PC-3 (cell line): Measurements from ENCODE around the gene SH3BP5. TPM values are rescaled to one million over a fixed set of nuclear protein-coding genes. Genes with fewer than 3 reads are reported as not detected.

Experiments used
- ATAC-seq: fragments of 200-7000 bp; cut with Tn5 transposase; 2 replicates; pipeline ENCODE4 v1.9.1; 2020; ENCODE audit warnings: mild to moderate bottlenecking, moderate library complexity
- BruUV-seq: library from RNA; stranded (reverse); fragments of 400-500 nt; replicated peaks from 2 replicates; lab custom pipeline; 2021; lab: Mats Ljungman, UMichigan
- CTCF ChIA-PET: fragments of 300-600 bp; sonication (Branson Sonifier 250); formaldehyde crosslinking; loops from one replicate; lab custom pipeline; 2022; ENCODE audit warnings: antibody characterized with exemption; lab: Charles Lee
- POLR2A ChIA-PET: fragments of 300-600 bp; sonication (Branson Sonifier 250); formaldehyde crosslinking; loops from one replicate; lab custom pipeline; 2022; ENCODE audit warnings: antibody characterized with exemption; ENCODE audit not compliant: unreplicated experiment; lab: Charles Lee
- DNase-seq: peaks from one replicate; pipeline ENCODE4 v3.0.0-alpha.2; 2015
- H2AFZ ChIP-seq: fragments of 300-600 bp; sonication (generic); 2 replicates; pipeline ENCODE4 v1.6.0; 2016; ENCODE audit warnings: antibody characterized with exemption, low read length
- H3F3A ChIP-seq: fragments of 300-600 bp; sonication (generic); one replicate; pipeline ENCODE4 v1.6.0; 2017; ENCODE audit warnings: antibody characterized with exemption, low read length, control low read depth, mild to moderate bottlenecking; ENCODE audit not compliant: unreplicated experiment
- H3K27ac ChIP-seq: fragments of 300-600 bp; sonication (generic); 2 replicates; pipeline ENCODE4 v1.5.1; 2016; ENCODE audit warnings: mild to moderate bottlenecking, low read length
- H3K27me3 ChIP-seq: fragments of 300-600 bp; sonication (generic); 2 replicates; pipeline ENCODE4 v1.6.1; 2016; ENCODE audit warnings: low read length, mixed read lengths
- H3K36me3 ChIP-seq: fragments of 300-600 bp; sonication (generic); 2 replicates; pipeline ENCODE4 v1.6.1; 2016; ENCODE audit warnings: low read depth, mixed run types, low read length, mixed read lengths
- H3K4me1 ChIP-seq: fragments of 300-600 bp; sonication (generic); 2 replicates; pipeline ENCODE4 v1.5.1; 2016; ENCODE audit warnings: low read length; ENCODE audit not compliant: insufficient read depth
- H3K4me2 ChIP-seq: fragments of 300-600 bp; sonication (generic); 2 replicates; pipeline ENCODE4 v1.6.0; 2016; ENCODE audit warnings: low read length
- H3K4me3 ChIP-seq: fragments of 300-600 bp; sonication (generic); 2 replicates; pipeline ENCODE4 v1.5.1; 2016; ENCODE audit warnings: mild to moderate bottlenecking, low read length, mixed read lengths
- H3K79me2 ChIP-seq: fragments of 300-600 bp; sonication (generic); 2 replicates; pipeline ENCODE4 v1.6.1; 2017; ENCODE audit warnings: low read length, mixed read lengths
- H3K9ac ChIP-seq: fragments of 300-600 bp; sonication (generic); 2 replicates; pipeline ENCODE4 v1.6.0; 2016; ENCODE audit warnings: mild to moderate bottlenecking, low read length
- H3K9me2 ChIP-seq: fragments of 300-600 bp; sonication (generic); replicated peaks from 2 replicates; pipeline ENCODE4 v1.6.1; 2016; ENCODE audit warnings: mixed run types, low read length, mixed read lengths
- H3K9me3 ChIP-seq: fragments of 300-600 bp; sonication (generic); 2 replicates; pipeline ENCODE4 v1.6.1; 2016; ENCODE audit warnings: low read length, mixed read lengths
- H4K20me1 ChIP-seq: fragments of 300-600 bp; sonication (generic); 2 replicates; pipeline ENCODE4 v1.6.1; 2016; ENCODE audit warnings: low read length, mixed read lengths
- CTCF ChIP-seq: fragments of 300-600 bp; sonication (generic); conservative IDR thresholded peaks from 2 replicates; pipeline ENCODE4 v1.5.1; 2017; ENCODE audit warnings: antibody characterized with exemption, low read depth, mild to moderate bottlenecking, low read length
- EZH2 ChIP-seq: fragments of 300-600 bp; sonication (generic); IDR thresholded peaks from one replicate; pipeline ENCODE4 v1.6.1; 2017; ENCODE audit warnings: antibody characterized with exemption, mild to moderate bottlenecking, low read length; ENCODE audit not compliant: unreplicated experiment
- EZH2phosphoT487 ChIP-seq: fragments of 300-600 bp; sonication (generic); IDR thresholded peaks from 2 replicates; pipeline ENCODE4 v1.6.1; 2018; ENCODE audit warnings: mild to moderate bottlenecking, antibody characterized with exemption, low read length, borderline replicate concordance
- intact Hi-C: fragments of 100-400 bp; cut with micrococcal nuclease; formaldehyde crosslinking; loops from 2 replicates; pipeline ENCODE4 v1.9.0; 2023
- total RNA-seq: library from RNA; depleted of rRNA; stranded (reverse); fragments of >200 nt; gene quantifications from 2 replicates; pipeline ENCODE4 v1.2.3, GENCODE V29; 2014

SH3BP5 gene
- total RNA-seq, 1 experiment from 2014 or later = 21.2 TPM

- CTCF ChIA-PET = no interaction called here
- POLR2A ChIA-PET = no interaction called here
These were observed 10.6 kb upstream of the SH3BP5 start for GRCh38 chr3:15342945-15343344.

GRCh38 chr3:15342246-15342645, 9.9 kb upstream of the SH3BP5 start:
- Histone ChIP-seq H3K4me1 (peaks cover 5% of the 10 kb centered on the region; the same call in 1 of the 2 replicates), H3K79me2 (no peaks in the 10 kb centered on the region), H3K27ac (no peak overlapping the region), H4K20me1 (no peaks in the 10 kb centered on the region), H3K9me2 (no peaks in the 10 kb centered on the region), H3K9ac (no peak overlapping the region), H3F3A (no peaks in the 10 kb centered on the region), H3K27me3 (no peaks in the 10 kb centered on the region), H3K4me2 (no peak overlapping the region), H3K36me3 (no peaks in the 10 kb centered on the region), H3K9me3 (no peaks in the 10 kb centered on the region), H2AFZ (no peak overlapping the region), H3K4me3 (no peak overlapping the region)
- ATAC-seq = no peak
- TF ChIP-seq EZH2 = no peak
- TF ChIP-seq CTCF = no peak
- no peak for TF ChIP-seq EZH2phosphoT487
- POLR2A ChIA-PET = no interaction called here
- BruUV-seq = no TSS peak
- DNase-seq = no peak
- CTCF ChIA-PET = interaction anchor here (0.6 kb wide), 1 partner anchor 11 kb away, joined by 3 read pairs; no protein-coding TSS in a partner anchor
- intact Hi-C loops = no loop called here

More at GRCh38 chr3:15342945-15343344, 10.6 kb upstream of the SH3BP5 start:
- no peak overlapping the region for H3K4me3 ChIP-seq
- no peaks in the 10 kb centered on the region for H4K20me1 ChIP-seq
- no peaks in the 10 kb centered on the region for H3K27me3 ChIP-seq
- ATAC-seq = no peak
- no peak for TF ChIP-seq CTCF
- TF ChIP-seq EZH2phosphoT487 = no peak
- TF ChIP-seq EZH2 = no peak
- no peak overlapping the region for H3K4me2 ChIP-seq
- H3F3A ChIP-seq = no peaks in the 10 kb centered on the region
- H3K79me2 ChIP-seq = no peaks in the 10 kb centered on the region
- H3K9me3 ChIP-seq = no peaks in the 10 kb centered on the region
- no peak overlapping the region for H2AFZ ChIP-seq
- BruUV-seq = no TSS peak
- intact Hi-C loops = no loop called here
- peaks cover 5% of the 10 kb centered on the region; the same call in 1 of the 2 replicates for H3K4me1 ChIP-seq
- no peaks in the 10 kb centered on the region for H3K36me3 ChIP-seq
- H3K9me2 ChIP-seq = no peaks in the 10 kb centered on the region
- DNase-seq = no peak
- H3K27ac ChIP-seq = no peak overlapping the region
- no peak overlapping the region for H3K9ac ChIP-seq

- H3K27ac ChIP-seq = no peak overlapping the region
- no peaks in the 10 kb centered on the region for H3F3A ChIP-seq
- H3K9ac ChIP-seq = no peak overlapping the region
- BruUV-seq = no TSS peak
- H3K79me2 ChIP-seq = no peaks in the 10 kb centered on the region
- H3K4me2 ChIP-seq = no peak overlapping the region
- POLR2A ChIA-PET = interaction anchor here (0.7 kb wide), 1 partner anchor 9 kb away, joined by 5 read pairs; the partner anchor contains the start of gene SH3BP5
- CTCF ChIA-PET = no interaction called here
- TF ChIP-seq CTCF = no peak
- no peak for TF ChIP-seq EZH2phosphoT487
- no peak for TF ChIP-seq EZH2
- no peaks in the 10 kb centered on the region for H4K20me1 ChIP-seq
- DNase-seq (no peak), ATAC-seq (no peak)
- H3K27me3 ChIP-seq = no peaks in the 10 kb centered on the region
- H3K4me1 ChIP-seq = peaks cover 5% of the 10 kb centered on the region; the same call in 1 of the 2 replicates
- H3K9me2 ChIP-seq = no peaks in the 10 kb centered on the region
- intact Hi-C loops = no loop called here
- H3K36me3 ChIP-seq = no peaks in the 10 kb centered on the region
- no peak overlapping the region for H2AFZ ChIP-seq
- no peak overlapping the region for H3K4me3 ChIP-seq
- no peaks in the 10 kb centered on the region for H3K9me3 ChIP-seq
These were observed 8.8 kb upstream of the SH3BP5 start for GRCh38 chr3:15341030-15341726.
